ENCODE results near the gene TOM1L1.

- TF ChIP-seq POLR2AphosphoS5 (IDR thresholded peaks at IDR 0.05) (no peak), CTCF (IDR thresholded peaks at IDR 0.05) (no peak)
These were observed 23.8 kb downstream of the TOM1L1 start for GRCh38 chr17:54924405-54924804.
